Rectal smooth muscle tissue (tissue), 1 donor: ENCODE results near the gene ATXN7L1.

Experiments used
- H3K27ac ChIP-seq: one replicate; pipeline ENCODE4 v1.7.0; 2013; ENCODE audit warnings: low read depth, low read length, inconsistent platforms
- H3K27me3 ChIP-seq: one replicate; pipeline ENCODE4 v1.7.0; 2013; ENCODE audit warnings: low read length; ENCODE audit not compliant: control insufficient read depth, insufficient read depth
- H3K36me3 ChIP-seq: one replicate; pipeline ENCODE4 v1.7.0; 2013; ENCODE audit warnings: low read length; ENCODE audit not compliant: control insufficient read depth, insufficient read depth
- H3K4me1 ChIP-seq: one replicate; pipeline ENCODE4 v1.7.0; 2013; ENCODE audit warnings: low read length; ENCODE audit not compliant: control insufficient read depth, insufficient read depth
- H3K4me3 ChIP-seq: one replicate; pipeline ENCODE4 v1.7.0; 2013; ENCODE audit warnings: low read length
- H3K9ac ChIP-seq: one replicate; pipeline ENCODE4 v1.7.0; 2013; ENCODE audit warnings: low read length

The ATXN7L1 gene

GRCh38 chr7:105786520-105787470 is 89.6 kb downstream of the ATXN7L1 start:
- Histone ChIP-seq H3K4me1 (no peaks in the 10 kb centered on the region), H3K27me3 (no peaks in the 10 kb centered on the region), H3K36me3 (no peaks in the 10 kb centered on the region), H3K9ac (no peak overlapping the region), H3K27ac (no peak overlapping the region), H3K4me3 (no peak overlapping the region)

GRCh38 chr7:105782391-105783042 is 93.9 kb downstream of the ATXN7L1 start:
- no peak overlapping the region for H3K9ac ChIP-seq
- no peak overlapping the region for H3K4me3 ChIP-seq
- H3K36me3 ChIP-seq, result no peaks in the 10 kb centered on the region
- peaks cover 6% of the 10 kb centered on the region for H3K4me1 ChIP-seq
- H3K27me3 ChIP-seq, result no peaks in the 10 kb centered on the region
- H3K27ac ChIP-seq, result no peak overlapping the region

DNA sequence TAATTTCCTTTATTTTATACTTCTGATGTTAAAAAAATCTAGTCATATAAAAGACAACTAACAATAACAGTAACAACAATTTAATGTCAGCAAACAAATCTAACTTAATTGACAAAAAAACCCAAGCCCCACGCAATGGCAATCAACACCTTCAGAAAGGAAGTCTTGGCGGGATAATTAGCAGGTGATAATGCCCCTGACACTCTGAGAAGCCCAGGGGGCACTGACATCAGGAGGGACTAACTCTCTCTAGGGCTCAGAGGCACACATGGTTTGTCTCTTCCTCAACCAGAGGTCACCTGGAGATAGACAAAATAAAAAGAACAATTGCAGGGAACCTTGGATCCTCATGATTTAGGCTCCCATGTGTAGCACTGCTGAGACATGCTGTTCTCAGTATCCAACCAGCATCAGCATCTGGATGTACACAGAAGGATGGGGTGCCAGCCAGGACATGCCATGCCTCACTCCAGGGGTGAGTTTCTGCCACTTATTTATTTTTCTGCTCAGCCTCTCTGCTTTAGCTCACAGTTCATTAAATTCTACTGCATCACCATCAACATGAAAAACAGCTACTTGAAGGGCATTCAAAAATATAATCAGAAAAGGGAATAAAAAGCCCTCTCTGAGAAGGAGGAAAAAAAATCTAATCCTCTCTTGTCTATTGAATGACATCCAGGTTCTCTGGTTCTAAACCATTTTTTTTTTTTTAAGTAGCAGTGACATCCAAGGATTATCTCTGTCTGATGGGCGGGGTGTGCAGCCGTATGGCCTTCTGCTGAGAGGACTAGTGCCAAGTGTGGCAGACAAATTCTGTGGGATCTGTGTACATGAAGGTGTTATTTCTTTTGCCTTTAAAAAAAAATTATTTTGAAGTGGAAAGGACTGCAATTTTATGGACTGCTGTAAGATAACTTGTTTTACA is 96.3 kb downstream of the ATXN7L1 start:
- Histone ChIP-seq H3K4me3 (no peak overlapping the region), H3K36me3 (no peaks in the 10 kb centered on the region), H3K9ac (no peak overlapping the region), H3K4me1 (peaks cover 10% of the 10 kb centered on the region), H3K27me3 (no peaks in the 10 kb centered on the region), H3K27ac (no peak overlapping the region)

- Histone ChIP-seq H3K27me3 (no peaks in the 10 kb centered on the region), H3K27ac (no peak overlapping the region), H3K36me3 (no peaks in the 10 kb centered on the region), H3K4me1 (peaks cover 10% of the 10 kb centered on the region), H3K4me3 (no peak overlapping the region), H3K9ac (no peak overlapping the region)
These were observed 97.4 kb downstream of the ATXN7L1 start for GRCh38 chr7:105778956-105779355.

DNA sequence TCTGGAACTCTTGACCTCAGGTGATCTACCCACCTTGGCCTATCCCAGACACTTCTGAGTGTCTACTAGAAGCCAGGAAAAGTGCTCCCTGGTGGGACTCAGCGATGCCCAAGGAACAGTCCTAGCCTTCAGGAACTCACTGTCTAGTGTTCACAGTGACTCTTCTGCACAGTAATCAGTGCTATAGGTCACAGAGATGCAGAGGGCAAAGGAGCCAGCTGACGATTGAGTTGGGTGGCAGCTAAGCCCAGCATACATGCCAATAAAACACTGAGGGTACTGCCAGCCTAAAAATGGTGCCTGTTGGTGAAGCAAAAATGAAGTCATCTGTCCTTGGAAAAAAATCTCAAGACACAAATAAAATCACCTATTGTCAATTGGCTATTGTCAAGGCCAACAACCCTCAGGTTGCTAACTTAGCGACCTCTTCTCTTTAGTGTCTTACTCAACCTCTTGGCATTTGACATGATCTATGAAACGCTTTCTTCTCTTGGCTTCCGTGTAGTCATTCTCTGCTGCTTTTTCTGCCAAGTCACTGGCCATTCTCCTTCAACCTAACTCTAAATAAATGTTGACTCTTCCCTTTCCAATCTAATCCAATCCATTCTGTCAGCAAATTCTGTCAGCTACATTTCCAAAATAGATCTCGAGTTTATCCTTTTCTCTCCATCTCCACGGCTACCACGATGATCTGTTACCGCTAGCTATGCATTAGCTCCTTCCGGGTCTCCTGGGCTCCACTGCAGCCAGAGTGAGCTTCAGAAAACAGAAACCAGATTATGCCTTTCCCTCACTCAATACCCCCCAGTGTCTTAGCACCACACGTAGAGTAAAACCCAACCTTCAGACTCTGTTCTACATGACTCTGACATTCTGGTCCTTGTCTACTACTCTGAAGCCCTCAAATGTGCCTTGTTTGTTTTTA is 99.2 kb downstream of the ATXN7L1 start:
- H3K4me1 ChIP-seq, result peaks cover 10% of the 10 kb centered on the region
- H3K27ac ChIP-seq, result peak overlapping the region; percentile 48

DNA sequence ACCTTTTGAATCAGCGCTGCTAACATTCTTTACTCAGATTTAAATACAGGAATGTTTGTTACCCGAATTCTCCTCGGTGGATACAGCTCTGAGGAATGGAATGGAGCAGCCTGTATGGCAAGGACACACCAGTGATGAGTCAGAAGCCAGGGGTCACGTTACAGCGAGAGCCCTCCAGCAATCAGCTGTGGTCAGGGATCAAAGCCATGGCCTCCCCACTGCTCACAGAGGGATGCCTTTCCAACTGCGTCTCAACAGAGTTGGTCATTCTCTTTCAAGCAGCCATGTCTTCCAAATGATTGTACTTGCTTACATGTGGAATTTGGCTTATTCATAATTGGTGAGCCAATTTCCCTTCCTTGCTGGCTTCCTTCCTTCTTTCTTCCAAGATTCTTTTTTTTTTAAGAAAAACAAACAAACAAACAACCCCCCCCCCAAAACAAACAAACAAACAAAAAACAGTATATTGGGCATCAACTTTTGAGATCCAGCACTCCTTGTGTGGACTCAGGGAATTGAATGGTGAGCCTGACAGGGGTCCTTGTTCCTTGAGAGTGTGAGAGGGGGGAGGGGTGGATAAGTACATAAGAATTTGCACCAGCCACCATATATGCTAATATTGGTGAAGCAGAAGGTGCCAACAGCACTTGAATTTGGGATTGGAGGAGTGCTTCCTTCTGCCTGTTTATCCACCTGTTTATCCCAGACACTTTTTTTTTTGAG is 100.2 kb downstream of the ATXN7L1 start:
- no peaks in the 10 kb centered on the region for H3K36me3 ChIP-seq
- H3K4me3 ChIP-seq, result no peak overlapping the region
- no peaks in the 10 kb centered on the region for H3K27me3 ChIP-seq
- H3K27ac ChIP-seq, result no peak overlapping the region
- peaks cover 10% of the 10 kb centered on the region for H3K4me1 ChIP-seq
- H3K9ac ChIP-seq, result no peak overlapping the region

More for the DNA sequence above, 99.2 kb downstream of the ATXN7L1 start:
- Histone ChIP-seq H3K4me3 (no peak overlapping the region), H3K9ac (no peak overlapping the region), H3K36me3 (no peaks in the 10 kb centered on the region), H3K27me3 (no peaks in the 10 kb centered on the region)

- Histone ChIP-seq H3K27ac (no peak overlapping the region), H3K36me3 (no peaks in the 10 kb centered on the region), H3K4me3 (no peak overlapping the region)
These were observed 100.8 kb downstream of the ATXN7L1 start for GRCh38 chr7:105775580-105775979.

DNA sequence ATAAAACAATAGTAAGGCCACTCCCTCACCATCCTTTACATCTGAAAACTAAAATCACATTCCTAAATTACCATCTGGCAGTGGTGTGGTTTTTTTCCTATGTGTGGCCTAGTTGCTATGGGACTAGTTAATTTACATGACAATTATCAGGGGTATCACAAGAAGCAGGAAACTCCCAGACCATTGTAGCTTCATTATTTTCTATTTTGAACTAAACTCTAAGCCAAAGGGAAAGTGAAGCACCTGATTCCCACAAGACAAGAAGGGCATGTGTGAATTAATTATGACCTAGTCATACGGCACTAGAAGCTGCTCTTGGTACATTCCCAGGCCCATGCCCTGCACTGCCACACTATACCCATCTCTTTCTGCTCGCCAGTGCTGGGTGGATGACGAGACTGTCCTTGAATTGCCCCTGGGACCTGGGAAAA is 103.4 kb downstream of the ATXN7L1 start:
- Histone ChIP-seq H3K27ac (no peak overlapping the region), H3K27me3 (no peaks in the 10 kb centered on the region), H3K4me1 (peaks cover 11% of the 10 kb centered on the region), H3K9ac (no peak overlapping the region), H3K36me3 (no peaks in the 10 kb centered on the region), H3K4me3 (no peak overlapping the region)

More at GRCh38 chr7:105775580-105775979, 100.8 kb downstream of the ATXN7L1 start:
- Histone ChIP-seq H3K4me1 (peaks cover 11% of the 10 kb centered on the region), H3K27me3 (no peaks in the 10 kb centered on the region), H3K9ac (no peak overlapping the region)

- no peak overlapping the region for H3K9ac ChIP-seq
- H3K27ac ChIP-seq, result peak overlapping the region; percentile 38
- peaks cover 5% of the 10 kb centered on the region for H3K4me1 ChIP-seq
- H3K27me3 ChIP-seq, result no peaks in the 10 kb centered on the region
- no peaks in the 10 kb centered on the region for H3K36me3 ChIP-seq
- H3K4me3 ChIP-seq, result no peak overlapping the region
These were observed 106.3 kb downstream of the ATXN7L1 start for GRCh38 chr7:105769901-105770628.

DNA sequence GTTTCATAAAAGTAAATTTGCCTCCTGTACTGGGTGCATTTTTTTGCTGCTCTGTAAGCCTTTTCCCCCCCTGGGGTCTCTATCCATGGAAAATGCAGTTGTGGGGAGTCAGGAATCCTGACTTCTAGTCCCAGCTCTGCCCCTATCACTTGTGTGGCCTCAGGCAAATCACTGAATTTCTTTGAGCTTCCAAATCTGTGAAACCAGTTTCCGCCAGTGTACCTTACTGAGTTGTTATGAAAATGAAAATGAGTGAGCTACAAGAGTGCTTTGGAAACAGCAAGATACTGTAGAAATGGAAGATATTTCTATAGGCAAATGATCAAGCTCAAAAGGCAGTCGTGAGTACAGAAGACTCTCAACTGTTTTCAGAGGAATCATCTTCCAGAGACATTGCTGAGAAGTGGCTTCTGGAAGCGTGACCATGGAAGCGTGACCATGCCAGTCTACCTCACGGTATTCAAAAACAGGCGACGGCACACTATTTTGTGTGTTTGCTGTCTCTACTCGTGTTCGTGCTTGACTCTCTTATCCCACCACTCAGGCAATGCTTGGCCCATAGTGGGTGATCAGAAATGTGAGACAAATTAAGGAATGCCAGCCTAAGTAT is 107.4 kb downstream of the ATXN7L1 start:
- no peak overlapping the region for H3K27ac ChIP-seq
- no peaks in the 10 kb centered on the region for H3K27me3 ChIP-seq
- H3K36me3 ChIP-seq, result no peaks in the 10 kb centered on the region
- no peak overlapping the region for H3K9ac ChIP-seq
- H3K4me3 ChIP-seq, result no peak overlapping the region
- H3K4me1 ChIP-seq, result peaks cover 5% of the 10 kb centered on the region
